Mesothelial cell of epicardium (in vitro differentiated cells): ENCODE results near the gene DACH1. TPM values are rescaled to one million over a fixed set of nuclear protein-coding genes. Genes with fewer than 3 reads are reported as not detected.

Source experiments
- DNase-seq, 2 experiments: peaks; one replicate each; pipeline ENCODE4 v3.0.0; 2021; ENCODE audit warnings: low spot score in 2 of 2; ENCODE audit not compliant: unreplicated experiment in 2 of 2
- H3K27ac Mint-ChIP-seq: 2 replicates; pipeline ENCODE4 v1.8.0; 2021; ENCODE audit warnings: mixed read lengths
- H3K27me3 Mint-ChIP-seq: 2 replicates; pipeline ENCODE4 v1.8.0; 2021; ENCODE audit warnings: low read depth, mixed read lengths
- H3K36me3 Mint-ChIP-seq: 2 replicates; pipeline ENCODE4 v1.8.0; 2021; ENCODE audit warnings: mixed read lengths
- H3K4me1 Mint-ChIP-seq: 2 replicates; pipeline ENCODE4 v1.8.0; 2021; ENCODE audit warnings: mixed read lengths
- H3K4me3 Mint-ChIP-seq: 2 replicates; pipeline ENCODE4 v1.8.0; 2021; ENCODE audit warnings: mild to moderate bottlenecking, moderate library complexity, mixed read lengths
- H3K9me3 Mint-ChIP-seq: 2 replicates; pipeline ENCODE4 v1.8.0; 2021; ENCODE audit warnings: mixed read lengths
- total RNA-seq: library from RNA; stranded (reverse); gene quantifications from 3 replicates; pipeline ENCODE4 v1.2.1, GENCODE V29; 2021
- TF ChIP-seq, protein P1 (sequence below): fragments of 200-600 bp; sonication (generic); IDR thresholded peaks from one replicate; pipeline ENCODE4 v1.5.0; 2021; ENCODE audit warnings: antibody characterized with exemption; ENCODE audit not compliant: unreplicated experiment

DACH1 gene
- total RNA-seq, 1 donor from 2014 or later, result 69.0 TPM

DNA sequence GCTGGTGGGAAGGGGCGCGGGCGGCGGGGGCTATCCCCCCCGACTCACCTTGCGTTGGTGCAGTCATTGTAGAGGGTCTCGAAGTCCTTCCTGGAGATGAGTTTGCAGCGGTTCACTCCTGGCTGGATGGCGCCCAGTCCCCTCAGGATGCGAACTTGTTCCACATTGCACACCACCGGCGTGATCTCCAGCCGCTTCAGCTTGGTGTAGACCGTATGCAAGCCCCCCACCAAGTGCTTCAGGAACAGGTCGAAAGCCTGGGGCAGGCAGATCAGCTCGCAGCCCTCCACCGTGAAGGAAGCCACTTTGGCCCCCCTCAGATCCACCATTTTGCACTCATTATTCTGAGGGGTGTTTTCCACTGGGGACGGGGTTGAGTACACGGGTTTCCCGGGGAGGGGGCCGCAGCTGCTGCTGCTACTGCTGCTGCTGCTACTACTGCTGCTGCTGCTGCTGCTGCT, 1.1 kb downstream of the DACH1 start:
- Mint-ChIP-seq H3K27ac (peak overlapping the region; percentile 74), H3K4me3 (peak overlapping the region; percentile 98), H3K27me3 (no peaks in the 10 kb centered on the region), H3K4me1 (peaks cover 45% of the 10 kb centered on the region), H3K36me3 (no peaks in the 10 kb centered on the region), H3K9me3 (no peaks in the 10 kb centered on the region)
- DNase-seq, result peak in 1 of 2 experiments; percentile 45
- TF ChIP-seq, protein P1, sequence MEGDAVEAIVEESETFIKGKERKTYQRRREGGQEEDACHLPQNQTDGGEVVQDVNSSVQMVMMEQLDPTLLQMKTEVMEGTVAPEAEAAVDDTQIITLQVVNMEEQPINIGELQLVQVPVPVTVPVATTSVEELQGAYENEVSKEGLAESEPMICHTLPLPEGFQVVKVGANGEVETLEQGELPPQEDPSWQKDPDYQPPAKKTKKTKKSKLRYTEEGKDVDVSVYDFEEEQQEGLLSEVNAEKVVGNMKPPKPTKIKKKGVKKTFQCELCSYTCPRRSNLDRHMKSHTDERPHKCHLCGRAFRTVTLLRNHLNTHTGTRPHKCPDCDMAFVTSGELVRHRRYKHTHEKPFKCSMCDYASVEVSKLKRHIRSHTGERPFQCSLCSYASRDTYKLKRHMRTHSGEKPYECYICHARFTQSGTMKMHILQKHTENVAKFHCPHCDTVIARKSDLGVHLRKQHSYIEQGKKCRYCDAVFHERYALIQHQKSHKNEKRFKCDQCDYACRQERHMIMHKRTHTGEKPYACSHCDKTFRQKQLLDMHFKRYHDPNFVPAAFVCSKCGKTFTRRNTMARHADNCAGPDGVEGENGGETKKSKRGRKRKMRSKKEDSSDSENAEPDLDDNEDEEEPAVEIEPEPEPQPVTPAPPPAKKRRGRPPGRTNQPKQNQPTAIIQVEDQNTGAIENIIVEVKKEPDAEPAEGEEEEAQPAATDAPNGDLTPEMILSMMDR, result no peak

DNA sequence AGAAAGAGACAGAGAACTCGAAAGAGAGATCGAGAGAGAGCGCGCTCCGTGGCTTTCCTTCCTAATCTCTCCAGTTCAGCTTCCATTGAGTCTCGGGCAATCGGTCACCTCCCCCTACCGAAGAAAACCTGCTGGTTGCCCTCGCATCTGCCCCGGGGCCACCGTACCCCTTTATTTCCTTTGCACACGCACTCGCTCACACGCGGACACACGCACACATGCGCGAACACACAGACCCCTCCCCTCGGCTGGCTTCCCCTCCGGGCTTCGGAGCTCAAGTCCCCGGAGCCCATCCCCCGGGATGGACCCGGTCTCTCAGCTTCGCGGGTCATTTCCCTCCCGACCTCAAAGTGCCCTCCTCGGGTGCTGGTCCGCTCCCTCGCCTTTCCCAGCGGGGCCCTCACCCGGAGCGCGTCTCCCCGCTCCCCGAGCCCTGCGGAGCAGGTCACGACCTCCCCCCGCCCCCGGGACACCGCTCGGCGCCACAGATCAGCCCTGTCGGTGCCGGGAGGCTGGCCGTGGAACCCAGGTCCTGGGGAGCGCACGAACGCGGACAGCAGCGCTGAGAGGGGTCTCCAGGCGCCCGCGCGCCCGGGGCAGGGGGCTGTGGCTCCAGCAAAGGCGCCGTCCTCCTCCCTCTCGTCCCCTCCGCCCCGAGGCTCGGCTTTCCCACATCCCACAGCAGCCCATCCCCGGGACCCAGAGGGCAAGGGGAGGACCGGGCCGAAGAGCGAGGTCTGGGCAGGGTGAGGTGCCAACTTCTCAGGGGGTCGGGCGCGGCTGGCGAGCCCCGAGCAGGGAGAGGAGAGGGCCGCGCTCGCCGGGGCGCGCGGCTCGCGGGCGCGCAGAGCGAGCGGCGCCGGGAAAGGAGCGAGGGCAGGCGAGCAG, 1.8 kb downstream of the DACH1 start:
- Mint-ChIP-seq H3K36me3 (no peaks in the 10 kb centered on the region), H3K4me3 (peak overlapping the region; percentile 98), H3K27ac (peak overlapping the region; percentile 98), H3K4me1 (peaks cover 46% of the 10 kb centered on the region), H3K9me3 (no peaks in the 10 kb centered on the region), H3K27me3 (no peaks in the 10 kb centered on the region)
- DNase-seq, result peak; percentile 32 to 51
- TF ChIP-seq, protein P1, result no peak

DNA sequence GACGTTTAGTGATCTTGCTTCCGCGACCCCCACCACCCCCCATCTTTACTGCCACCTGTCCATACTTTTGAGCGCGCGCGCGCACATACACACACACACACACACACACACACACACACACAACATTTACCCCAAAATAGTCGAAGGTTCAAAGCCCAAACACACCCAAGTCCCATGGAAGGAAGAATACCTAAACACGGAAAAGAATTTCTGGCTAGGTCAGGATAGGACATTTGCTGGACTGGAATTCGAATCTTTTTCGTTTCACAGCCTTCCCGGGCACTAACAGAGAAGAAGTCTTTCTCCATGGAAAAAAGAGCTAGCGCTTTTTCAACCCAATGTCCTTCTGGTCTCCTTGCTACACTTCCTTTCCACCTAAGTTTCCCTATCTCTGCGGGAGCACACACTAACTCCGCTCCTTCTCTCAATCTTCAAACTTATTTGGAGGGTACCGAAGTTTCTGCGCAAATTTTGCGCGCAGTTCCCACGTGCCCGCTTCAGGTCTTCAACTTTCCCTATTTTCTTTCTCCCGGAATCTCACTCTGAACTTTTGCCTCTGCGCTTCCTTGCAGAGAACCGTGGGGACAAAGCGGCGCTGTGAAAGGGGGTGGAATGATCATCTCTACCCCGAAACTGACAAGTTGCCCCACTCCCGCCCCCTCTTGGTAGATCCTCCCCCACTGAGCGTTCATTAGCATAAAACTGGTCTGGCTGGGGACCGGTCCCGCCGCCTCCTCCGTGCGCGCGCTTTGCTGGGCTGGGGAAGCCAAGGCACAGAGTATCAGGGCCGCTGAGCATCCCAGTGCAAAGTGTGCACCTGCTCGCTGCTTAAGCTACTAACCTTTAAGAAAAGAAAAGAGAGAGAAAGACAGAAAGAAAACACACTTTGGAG, 2.7 kb downstream of the DACH1 start:
- Mint-ChIP-seq H3K36me3 (no peaks in the 10 kb centered on the region), H3K9me3 (no peaks in the 10 kb centered on the region), H3K4me3 (peak overlapping the region; percentile 98), H3K27ac (peak overlapping the region; percentile 98), H3K27me3 (no peaks in the 10 kb centered on the region), H3K4me1 (peaks cover 38% of the 10 kb centered on the region)
- DNase-seq, result peak; percentile 35 to 69
- TF ChIP-seq, protein P1, result no peak

- peak overlapping the region; percentile 98 for H3K27ac Mint-ChIP-seq
Measured at GRCh38 chr13:71863254-71863865, 3.6 kb downstream of the DACH1 start.

More at GRCh38 chr13:71863254-71863865, 3.6 kb downstream of the DACH1 start:
- peaks cover 38% of the 10 kb centered on the region for H3K4me1 Mint-ChIP-seq
- peak overlapping the region; percentile 98 for H3K4me3 Mint-ChIP-seq
- TF ChIP-seq, protein P1, result no peak
- no peaks in the 10 kb centered on the region for H3K9me3 Mint-ChIP-seq
- no peaks in the 10 kb centered on the region for H3K27me3 Mint-ChIP-seq
- no peaks in the 10 kb centered on the region for H3K36me3 Mint-ChIP-seq
- no peak for DNase-seq
